Left lung (tissue), 10 donors: ENCODE measurements around the gene DHRS7C. TPM values are rescaled to one million over a fixed set of nuclear protein-coding genes. Genes with fewer than 3 reads are reported as not detected.
"Not testable (repeated sequence)": the region's sequence is repeated elsewhere in the genome, so short reads cannot be mapped to it uniquely, and the experiment has no call there.

Experiments
- ATAC-seq: fragments of 200-7000 bp; cut with Tn5 transposase; one replicate; pipeline ENCODE4 v1.9.1; 2020; ENCODE audit warnings: moderate library complexity
- DNase-seq, 4 donors: peaks; one replicate each; pipeline ENCODE4 v3.0.0-alpha.2; 2013 to 2020
- H3K27ac ChIP-seq, 2 donors: fragments of 200-600 bp; sonication (generic) in 1 of 2; one replicate each; pipeline versions ENCODE4 v1.5.0 to v1.8.0; 2020 to 2021
- H3K27me3 ChIP-seq, 2 donors: fragments of 200-600 bp; sonication (generic) in 1 of 2; one replicate each; pipeline versions ENCODE4 v1.5.0 to v1.8.0; 2020 to 2021
- H3K36me3 ChIP-seq, 2 donors: fragments of 200-600 bp; sonication (generic) in 1 of 2; one replicate each; pipeline versions ENCODE4 v1.5.0 to v1.8.0; 2020 to 2021
- H3K4me1 ChIP-seq, 2 donors: fragments of 200-600 bp; one replicate each; pipeline ENCODE4 v1.8.0; 2021
- H3K4me3 ChIP-seq, 2 donors: fragments of 200-600 bp; sonication (generic) in 1 of 2; one replicate each; pipeline versions ENCODE4 v1.5.0 to v1.8.0; 2020 to 2021; ENCODE audit warnings: mild to moderate bottlenecking in 1 of 2
- H3K9me3 ChIP-seq, 2 donors: fragments of 200-600 bp; sonication (generic) in 1 of 2; one replicate each; pipeline versions ENCODE4 v1.5.0 to v1.8.0; 2020 to 2021
- intact Hi-C, 2 donors: fragments of 100-400 bp; cut with DNase I; formaldehyde crosslinking; loops; one replicate each; pipeline versions ENCODE4 v1.11.2 to v1.14.2; 2022
- polyA plus RNA-seq, 6 donors: library from polyadenylated mRNA; unstranded; fragments of 120-200 nt; gene quantifications; one replicate each; pipeline ENCODE4 v1.2.1, GENCODE V29; 2013; ENCODE audit not compliant: insufficient read length in 6 of 6
- total RNA-seq, 2 donors: library from RNA; stranded (reverse); fragmentation: NEBNext Ultra II Directional; extraction: Animal tissue kit (Norgen Biotek cat#: 25700); gene quantifications; one replicate each; pipeline ENCODE4 v1.2.1, GENCODE V29; 2021
- TF ChIP-seq, protein P1 (sequence below), 2 donors: fragments of 200-600 bp; sonication (generic) in 1 of 2; IDR thresholded peaks; one replicate each; pipeline versions ENCODE4 v1.5.0 to v1.8.0; 2021; ENCODE audit warnings: antibody characterized with exemption in 2 of 2
- donor health status: DM: no; HTN: yes; CAD: no.
- donor health status: DM: no; HTN: no; CAD: no.

DHRS7C gene
- total and polyA plus RNA-seq, 8 donors, result 0.13 TPM; not detected in 7

DNA sequence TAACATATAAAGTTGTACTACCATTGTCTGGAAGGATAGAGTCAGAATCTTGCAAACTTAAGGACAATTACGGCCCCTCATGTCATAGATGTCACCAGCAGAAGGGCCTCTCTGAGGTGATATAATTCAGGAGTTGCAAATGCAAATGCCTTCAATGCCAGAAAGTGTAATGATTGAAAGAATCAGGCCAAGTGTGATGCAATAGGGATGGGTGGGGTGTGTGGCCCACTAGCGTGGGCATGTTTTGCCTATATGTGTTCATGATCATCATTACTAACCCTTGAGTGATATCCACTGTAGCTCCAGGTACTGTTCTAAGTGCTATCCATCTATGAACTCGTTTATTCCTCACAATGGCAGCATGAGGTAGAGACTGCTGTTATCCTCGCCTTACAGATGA lies 1.1 kb downstream of the DHRS7C start:
- intact Hi-C loops, result no loop called here
- Histone ChIP-seq H3K4me1 (no peaks in the 10 kb centered on the region), H3K9me3 (no peaks in the 10 kb centered on the region), H3K4me3 (no peak overlapping the region), H3K27ac (no peak overlapping the region), H3K36me3 (no peaks in the 10 kb centered on the region), H3K27me3 (no peaks in the 10 kb centered on the region)
- TF ChIP-seq, protein P1, sequence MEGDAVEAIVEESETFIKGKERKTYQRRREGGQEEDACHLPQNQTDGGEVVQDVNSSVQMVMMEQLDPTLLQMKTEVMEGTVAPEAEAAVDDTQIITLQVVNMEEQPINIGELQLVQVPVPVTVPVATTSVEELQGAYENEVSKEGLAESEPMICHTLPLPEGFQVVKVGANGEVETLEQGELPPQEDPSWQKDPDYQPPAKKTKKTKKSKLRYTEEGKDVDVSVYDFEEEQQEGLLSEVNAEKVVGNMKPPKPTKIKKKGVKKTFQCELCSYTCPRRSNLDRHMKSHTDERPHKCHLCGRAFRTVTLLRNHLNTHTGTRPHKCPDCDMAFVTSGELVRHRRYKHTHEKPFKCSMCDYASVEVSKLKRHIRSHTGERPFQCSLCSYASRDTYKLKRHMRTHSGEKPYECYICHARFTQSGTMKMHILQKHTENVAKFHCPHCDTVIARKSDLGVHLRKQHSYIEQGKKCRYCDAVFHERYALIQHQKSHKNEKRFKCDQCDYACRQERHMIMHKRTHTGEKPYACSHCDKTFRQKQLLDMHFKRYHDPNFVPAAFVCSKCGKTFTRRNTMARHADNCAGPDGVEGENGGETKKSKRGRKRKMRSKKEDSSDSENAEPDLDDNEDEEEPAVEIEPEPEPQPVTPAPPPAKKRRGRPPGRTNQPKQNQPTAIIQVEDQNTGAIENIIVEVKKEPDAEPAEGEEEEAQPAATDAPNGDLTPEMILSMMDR (IDR thresholded peaks at IDR 0.05), result no peak
- no peak for DNase-seq
- no peak for ATAC-seq

DNA sequence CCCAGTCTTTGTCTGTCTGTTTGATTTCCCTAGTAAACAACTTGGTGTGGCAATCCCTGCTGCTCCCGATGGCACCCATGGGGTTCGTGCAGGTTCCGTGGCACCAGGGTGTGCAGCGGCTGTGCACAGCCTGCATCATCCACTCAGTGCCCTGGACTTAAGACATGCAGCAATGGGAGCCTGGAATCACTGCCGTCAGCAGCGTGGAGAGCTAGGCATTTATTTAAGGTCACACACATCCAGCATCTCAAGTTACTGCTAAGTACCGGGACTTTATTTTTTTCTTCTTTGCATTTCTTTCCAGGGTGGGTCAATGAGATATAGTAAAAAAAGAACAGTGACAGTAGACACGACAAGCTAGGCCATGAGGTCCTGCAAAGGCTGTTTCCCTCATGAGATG lies 2.8 kb downstream of the DHRS7C start:
- no peak for ATAC-seq
- H3K9me3 ChIP-seq, result no peaks in the 10 kb centered on the region
- peak in 1 of 4 donors; percentile 50 for DNase-seq
- no peaks in the 10 kb centered on the region for H3K36me3 ChIP-seq
- TF ChIP-seq, protein P1 (IDR thresholded peaks at IDR 0.05), result no peak
- no peak overlapping the region for H3K27ac ChIP-seq
- no peaks in the 10 kb centered on the region for H3K27me3 ChIP-seq
- no peak overlapping the region for H3K4me3 ChIP-seq
- H3K4me1 ChIP-seq, result no peaks in the 10 kb centered on the region
- intact Hi-C loops, result no loop called here

DNA sequence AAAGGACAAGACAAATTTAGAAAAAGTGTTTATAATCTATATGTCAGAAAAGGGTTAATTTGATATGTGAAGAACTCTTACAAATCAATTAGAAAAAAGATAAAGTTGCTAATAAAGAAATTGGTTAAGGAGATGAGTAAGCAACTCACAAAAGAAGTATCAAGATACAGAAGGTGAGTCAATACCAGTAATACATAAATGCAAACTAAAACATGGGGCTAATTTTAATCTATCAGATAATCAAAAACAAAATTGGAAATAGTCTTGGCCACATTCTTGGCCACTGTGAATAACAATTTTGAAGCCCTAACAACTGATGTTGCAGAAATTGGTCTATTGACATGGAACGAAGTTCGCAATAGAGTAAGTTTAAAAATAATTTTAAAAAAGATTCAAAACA lies 6.8 kb downstream of the DHRS7C start:
- no peak for DNase-seq
- H3K27ac ChIP-seq, result no peak overlapping the region
- H3K27me3 ChIP-seq, result peaks cover 0 to 28% of the 10 kb centered on the region in 2 donors
- intact Hi-C loops, result no loop called here
- H3K4me3 ChIP-seq, result no peak overlapping the region
- H3K9me3 ChIP-seq, result no peaks in the 10 kb centered on the region
- H3K4me1 ChIP-seq, result no peaks in the 10 kb centered on the region
- ATAC-seq, result no peak
- H3K36me3 ChIP-seq, result no peaks in the 10 kb centered on the region
- TF ChIP-seq, protein P1 (IDR thresholded peaks at IDR 0.05), result no peak

DNA sequence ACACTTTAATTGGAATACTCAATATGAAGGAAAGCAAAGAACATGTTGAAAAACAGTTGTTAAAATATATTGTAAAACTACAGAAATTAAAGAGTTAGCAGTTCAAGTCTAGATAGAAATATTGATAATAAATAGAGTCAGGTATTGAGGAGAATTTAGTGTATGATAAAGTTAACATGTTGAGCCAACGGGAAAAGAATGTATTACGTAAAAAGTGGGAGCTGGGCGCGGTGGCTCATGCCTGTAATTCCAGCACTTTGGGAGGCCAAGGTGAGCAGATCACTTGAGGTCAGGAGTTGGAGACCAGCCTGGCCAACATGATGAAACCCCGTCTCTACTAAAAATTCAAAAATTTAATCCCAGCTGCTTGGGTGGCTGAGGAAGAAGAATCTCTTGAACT lies 7.9 kb downstream of the DHRS7C start:
- H3K27me3 ChIP-seq, result peaks cover 0 to 30% of the 10 kb centered on the region in 2 donors
- ATAC-seq, H3K9me3 ChIP-seq, H3K4me1 ChIP-seq, H3K27ac ChIP-seq, intact Hi-C loops, H3K36me3 ChIP-seq, H3K4me3 ChIP-seq, DNase-seq: not testable (repeated sequence)

DNA sequence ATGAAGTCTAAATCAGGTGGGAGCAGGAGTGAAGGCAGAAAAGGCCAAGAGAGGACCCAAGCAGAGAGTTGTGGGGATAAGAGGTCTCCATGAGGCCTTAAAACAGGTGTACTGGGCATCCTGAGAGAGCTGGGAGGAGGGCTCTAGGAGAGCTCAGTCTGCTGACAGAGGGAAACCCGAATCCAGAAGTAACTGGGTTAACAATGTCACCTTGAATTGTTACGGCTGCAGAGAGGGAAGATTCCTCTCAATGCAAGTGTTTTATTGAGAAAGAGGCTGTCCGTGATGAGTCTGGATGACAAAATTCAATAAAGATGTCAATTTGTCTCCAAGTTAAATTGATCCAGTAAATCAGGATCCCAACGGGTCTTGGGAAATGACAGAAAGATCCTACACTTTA lies 8.3 kb downstream of the DHRS7C start:
- Histone ChIP-seq H3K27me3 (peaks cover 0 to 34% of the 10 kb centered on the region in 2 donors), H3K36me3 (no peaks in the 10 kb centered on the region), H3K27ac (no peak overlapping the region), H3K9me3 (no peaks in the 10 kb centered on the region), H3K4me3 (no peak overlapping the region), H3K4me1 (no peaks in the 10 kb centered on the region)
- TF ChIP-seq, protein P1 (IDR thresholded peaks at IDR 0.05), result no peak
- DNase-seq, result no peak
- no peak for ATAC-seq
- intact Hi-C loops, result no loop called here

DNA sequence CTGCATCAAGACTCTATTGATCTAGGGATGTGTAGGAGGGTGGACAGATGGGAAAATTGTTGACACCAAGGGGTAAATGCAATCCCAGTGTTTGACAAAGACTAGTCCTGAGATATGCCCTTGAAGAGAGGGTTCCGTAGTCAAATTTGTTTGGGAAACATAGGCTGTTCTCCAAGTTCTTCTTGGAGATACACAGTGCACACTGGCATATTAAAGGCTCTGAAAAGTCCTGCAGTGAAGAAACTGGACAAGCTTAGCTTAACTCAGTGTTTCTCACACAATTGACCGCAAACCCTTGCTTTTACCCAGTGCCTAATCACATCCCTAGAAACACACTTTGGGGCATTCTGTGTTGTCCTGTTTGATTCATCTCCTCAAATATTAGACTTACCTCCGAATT lies 10.8 kb downstream of the DHRS7C start:
- DNase-seq (no peak), ATAC-seq (no peak)
- Histone ChIP-seq H3K4me3 (no peak overlapping the region), H3K4me1 (no peaks in the 10 kb centered on the region), H3K9me3 (no peaks in the 10 kb centered on the region), H3K27ac (no peak overlapping the region), H3K36me3 (no peaks in the 10 kb centered on the region), H3K27me3 (peaks cover 0 to 45% of the 10 kb centered on the region in 2 donors)
- intact Hi-C loops, result no loop called here
- TF ChIP-seq, protein P1 (IDR thresholded peaks at IDR 0.05), result no peak
